GM23338 (cell line): ENCODE measurements around the gene UCK1. TPM values are rescaled to one million over a fixed set of nuclear protein-coding genes. Genes with fewer than 3 reads are reported as not detected.
A peak's percentile ranks its signal among the peaks of the same experiment; 100 is the strongest.

Source experiments
- ATAC-seq: fragments of 200-7000 bp; cut with Tn5 transposase; 3 replicates; pipeline ENCODE4 v1.9.1; 2020
- DNase-seq: peaks from one replicate; pipeline ENCODE4 v3.0.0-alpha.2; 2015; ENCODE audit warnings: low spot score
- H2AFZ ChIP-seq: fragments of 200-600 bp; sonication (generic); 2 replicates; pipeline ENCODE4 v1.8.0; 2016; ENCODE audit warnings: antibody characterized with exemption, mild to moderate bottlenecking, moderate library complexity
- H3F3A ChIP-seq: fragments of 200-600 bp; sonication (generic); replicated peaks from 2 replicates; pipeline ENCODE4 v1.8.0; 2017; ENCODE audit warnings: antibody characterized with exemption, mixed run types, low read depth
- H3K27ac ChIP-seq: fragments of 200-600 bp; sonication (generic); 2 replicates; pipeline ENCODE4 v1.6.1; 2016; ENCODE audit warnings: low read depth
- H3K27me3 ChIP-seq: fragments of 200-600 bp; sonication (generic); 2 replicates; pipeline ENCODE4 v1.8.0; 2016; ENCODE audit warnings: mild to moderate bottlenecking, mixed run types, moderate library complexity; ENCODE audit not compliant: insufficient read depth
- H3K36me3 ChIP-seq: fragments of 200-600 bp; sonication (generic); 2 replicates; pipeline ENCODE4 v1.8.0; 2016; ENCODE audit warnings: mild to moderate bottlenecking; ENCODE audit not compliant: insufficient read depth
- H3K4me1 ChIP-seq: fragments of 200-600 bp; sonication (generic); 2 replicates; pipeline ENCODE4 v1.8.0; 2016; ENCODE audit warnings: mild to moderate bottlenecking, moderate library complexity; ENCODE audit not compliant: insufficient read depth
- H3K4me2 ChIP-seq: fragments of 200-600 bp; sonication (generic); 2 replicates; pipeline ENCODE4 v1.7.1; 2017; ENCODE audit warnings: mixed run types
- H3K4me3 ChIP-seq: fragments of 200-600 bp; sonication (generic); 2 replicates; pipeline ENCODE4 v1.6.1; 2016; ENCODE audit warnings: mixed run types
- H3K79me2 ChIP-seq: fragments of 200-600 bp; sonication (generic); replicated peaks from 2 replicates; pipeline ENCODE4 v1.8.0; 2017; ENCODE audit warnings: mild to moderate bottlenecking; ENCODE audit not compliant: insufficient read depth
- H3K9me2 ChIP-seq: fragments of 200-600 bp; sonication (generic); 2 replicates; pipeline ENCODE4 v1.8.0; 2017; ENCODE audit not compliant: insufficient read depth
- H4K20me1 ChIP-seq: fragments of 200-600 bp; sonication (generic); replicated peaks from 2 replicates; pipeline ENCODE4 v1.8.0; 2017; ENCODE audit warnings: mild to moderate bottlenecking; ENCODE audit not compliant: insufficient read depth
- H3K27ac Mint-ChIP-seq: 2 replicates; pipeline ENCODE4 v1.8.0; 2020; ENCODE audit warnings: inconsistent platforms, mild to moderate bottlenecking, moderate library complexity, mixed read lengths
- H3K27me3 Mint-ChIP-seq: 3 replicates; pipeline ENCODE4 v1.8.0; 2022; ENCODE audit warnings: low read depth, mild to moderate bottlenecking, moderate library complexity, mixed read lengths, inconsistent platforms; ENCODE audit not compliant: insufficient read depth, poor library complexity
- H3K36me3 Mint-ChIP-seq: 3 replicates; pipeline ENCODE4 v1.8.0; 2021; ENCODE audit warnings: low read depth, mild to moderate bottlenecking, inconsistent platforms, moderate library complexity, mixed read lengths
- H3K4me1 Mint-ChIP-seq: 3 replicates; pipeline ENCODE4 v1.8.0; 2020; ENCODE audit warnings: mild to moderate bottlenecking, inconsistent platforms, mixed read lengths
- H3K4me3 Mint-ChIP-seq: 3 replicates; pipeline ENCODE4 v1.8.0; 2021; ENCODE audit warnings: moderate library complexity, mild to moderate bottlenecking, inconsistent platforms, mixed read lengths
- H3K9me3 Mint-ChIP-seq: 3 replicates; pipeline ENCODE4 v1.8.0; 2020; ENCODE audit warnings: moderate library complexity, mild to moderate bottlenecking, inconsistent platforms, mixed read lengths
- CREB1 ChIP-seq: fragments of 250-450 bp; sonication (Bioruptor Pico); IDR thresholded peaks from 2 replicates; pipeline ENCODE4 v1.5.0; 2020; ENCODE audit warnings: low read depth, mild to moderate bottlenecking, moderate library complexity
- EZH2 ChIP-seq: fragments of 200-600 bp; sonication (generic); IDR thresholded peaks from one replicate; pipeline ENCODE4 v1.8.0; 2017; ENCODE audit warnings: antibody characterized with exemption, mild to moderate bottlenecking, low read depth; ENCODE audit not compliant: unreplicated experiment
- EZH2phosphoT487 ChIP-seq: fragments of 200-600 bp; sonication (generic); IDR thresholded peaks from one replicate; pipeline ENCODE4 v1.8.1; 2018; ENCODE audit warnings: antibody characterized with exemption; ENCODE audit not compliant: unreplicated experiment
- POLR2AphosphoS5 ChIP-seq: IDR thresholded peaks from 2 replicates; pipeline ENCODE4 v1.6.1; 2016; ENCODE audit warnings: antibody characterized with exemption, low read depth
- STAT1 ChIP-seq: IDR thresholded peaks from one replicate; pipeline ENCODE4 v1.6.1; 2016; ENCODE audit warnings: antibody characterized with exemption; ENCODE audit not compliant: unreplicated experiment
- ZNF114 ChIP-seq: fragments of 250-450 bp; sonication (Bioruptor Pico); IDR thresholded peaks from 2 replicates; pipeline ENCODE4 v1.5.0; 2020; ENCODE audit warnings: mild to moderate bottlenecking, moderate library complexity
- ZNF331 ChIP-seq: fragments of 250-450 bp; sonication (Bioruptor Pico); IDR thresholded peaks from 2 replicates; pipeline ENCODE4 v1.5.0; 2020; ENCODE audit warnings: low read depth, mild to moderate bottlenecking, moderate library complexity
- polyA plus RNA-seq: library from polyadenylated mRNA; unstranded; fragments of >200 nt; fragmentation: Nextera tagmentation; extraction: Ambion mirVana; gene quantifications from 2 replicates; pipeline ENCODE4 v1.2.1, GENCODE V29; 2016
- total RNA-seq: library from RNA; depleted of rRNA; stranded (reverse); fragments of >200 nt; shearing (Covaris generic); gene quantifications from 2 replicates; pipeline ENCODE4 v1.2.3, GENCODE V29; 2014
- TF ChIP-seq, protein P1 (sequence below): fragments of 250-450 bp; sonication (Bioruptor Pico); IDR thresholded peaks from 2 replicates; pipeline ENCODE4 v1.5.0; 2020; ENCODE audit warnings: mild to moderate bottlenecking, moderate library complexity
- TF ChIP-seq, protein P2 (sequence below): IDR thresholded peaks from one replicate; pipeline ENCODE4 v1.6.1; 2018; ENCODE audit warnings: antibody characterized with exemption; ENCODE audit not compliant: unreplicated experiment
- TF ChIP-seq, protein P3 (sequence below): IDR thresholded peaks from 2 replicates; pipeline ENCODE4 v1.6.1; 2016; ENCODE audit warnings: antibody characterized with exemption

UCK1 gene
- total and polyA plus RNA-seq, 2 experiments from 2014 or later: 23.4 to 35.9 TPM

DNA sequence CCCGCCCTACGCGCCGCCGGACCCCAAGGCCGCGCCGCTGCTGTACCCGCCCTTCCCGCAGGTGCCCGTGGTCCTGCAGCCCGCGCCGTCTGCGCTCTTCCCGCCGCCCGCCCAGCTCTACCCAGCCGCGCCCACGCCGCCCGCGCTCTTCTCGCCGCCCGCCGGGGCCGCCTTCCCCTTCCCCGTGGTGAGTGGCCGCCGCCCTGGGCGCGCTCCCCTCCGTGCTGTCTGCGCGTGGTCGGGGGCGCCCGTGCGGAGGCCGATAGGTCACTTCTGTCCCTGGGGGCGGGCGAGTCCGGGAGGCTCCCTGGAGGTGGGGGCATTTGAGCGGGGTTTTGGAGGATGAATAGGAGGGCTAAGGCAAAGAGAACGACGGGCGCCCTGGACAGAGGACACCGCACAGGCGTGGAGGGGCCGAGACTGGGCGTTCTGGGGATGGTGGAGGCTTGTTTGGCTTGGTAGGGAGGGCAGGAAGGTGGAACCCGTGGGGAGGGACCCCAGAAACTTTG is 23.8 kb upstream of the UCK1 start:
- Histone ChIP-seq H3K27me3 (peaks cover 44% of the 10 kb centered on the region), H3K27ac (no peak overlapping the region), H3K79me2 (no peaks in the 10 kb centered on the region), H3K4me3 (peak overlapping the region; percentile 55), H2AFZ (no peak overlapping the region), H3K4me2 (peak overlapping the region; percentile 73), H4K20me1 (no peaks in the 10 kb centered on the region), H3K9me2 (no peaks in the 10 kb centered on the region), H3K4me1 (no peaks in the 10 kb centered on the region), H3K36me3 (no peaks in the 10 kb centered on the region), H3F3A (no peaks in the 10 kb centered on the region)
- H3K27ac Mint-ChIP-seq: no peak overlapping the region
- peak; percentile 50 for TF ChIP-seq EZH2
- TF ChIP-seq POLR2AphosphoS5: no peak
- H3K36me3 Mint-ChIP-seq: peaks cover 3% of the 10 kb centered on the region
- H3K4me3 Mint-ChIP-seq: peak overlapping the region; percentile 63
- H3K4me1 Mint-ChIP-seq: no peaks in the 10 kb centered on the region
- peak; percentile 69 for ATAC-seq
- H3K9me3 Mint-ChIP-seq: peaks cover 17% of the 10 kb centered on the region
- DNase-seq: peak; percentile 54
- peaks cover 44% of the 10 kb centered on the region for H3K27me3 Mint-ChIP-seq

- H3K4me2 ChIP-seq: peak overlapping the region; percentile 76; the same call in 1 of the 2 replicates
- H3K27me3 ChIP-seq: peaks cover 48% of the 10 kb centered on the region
- TF ChIP-seq, protein P1, sequence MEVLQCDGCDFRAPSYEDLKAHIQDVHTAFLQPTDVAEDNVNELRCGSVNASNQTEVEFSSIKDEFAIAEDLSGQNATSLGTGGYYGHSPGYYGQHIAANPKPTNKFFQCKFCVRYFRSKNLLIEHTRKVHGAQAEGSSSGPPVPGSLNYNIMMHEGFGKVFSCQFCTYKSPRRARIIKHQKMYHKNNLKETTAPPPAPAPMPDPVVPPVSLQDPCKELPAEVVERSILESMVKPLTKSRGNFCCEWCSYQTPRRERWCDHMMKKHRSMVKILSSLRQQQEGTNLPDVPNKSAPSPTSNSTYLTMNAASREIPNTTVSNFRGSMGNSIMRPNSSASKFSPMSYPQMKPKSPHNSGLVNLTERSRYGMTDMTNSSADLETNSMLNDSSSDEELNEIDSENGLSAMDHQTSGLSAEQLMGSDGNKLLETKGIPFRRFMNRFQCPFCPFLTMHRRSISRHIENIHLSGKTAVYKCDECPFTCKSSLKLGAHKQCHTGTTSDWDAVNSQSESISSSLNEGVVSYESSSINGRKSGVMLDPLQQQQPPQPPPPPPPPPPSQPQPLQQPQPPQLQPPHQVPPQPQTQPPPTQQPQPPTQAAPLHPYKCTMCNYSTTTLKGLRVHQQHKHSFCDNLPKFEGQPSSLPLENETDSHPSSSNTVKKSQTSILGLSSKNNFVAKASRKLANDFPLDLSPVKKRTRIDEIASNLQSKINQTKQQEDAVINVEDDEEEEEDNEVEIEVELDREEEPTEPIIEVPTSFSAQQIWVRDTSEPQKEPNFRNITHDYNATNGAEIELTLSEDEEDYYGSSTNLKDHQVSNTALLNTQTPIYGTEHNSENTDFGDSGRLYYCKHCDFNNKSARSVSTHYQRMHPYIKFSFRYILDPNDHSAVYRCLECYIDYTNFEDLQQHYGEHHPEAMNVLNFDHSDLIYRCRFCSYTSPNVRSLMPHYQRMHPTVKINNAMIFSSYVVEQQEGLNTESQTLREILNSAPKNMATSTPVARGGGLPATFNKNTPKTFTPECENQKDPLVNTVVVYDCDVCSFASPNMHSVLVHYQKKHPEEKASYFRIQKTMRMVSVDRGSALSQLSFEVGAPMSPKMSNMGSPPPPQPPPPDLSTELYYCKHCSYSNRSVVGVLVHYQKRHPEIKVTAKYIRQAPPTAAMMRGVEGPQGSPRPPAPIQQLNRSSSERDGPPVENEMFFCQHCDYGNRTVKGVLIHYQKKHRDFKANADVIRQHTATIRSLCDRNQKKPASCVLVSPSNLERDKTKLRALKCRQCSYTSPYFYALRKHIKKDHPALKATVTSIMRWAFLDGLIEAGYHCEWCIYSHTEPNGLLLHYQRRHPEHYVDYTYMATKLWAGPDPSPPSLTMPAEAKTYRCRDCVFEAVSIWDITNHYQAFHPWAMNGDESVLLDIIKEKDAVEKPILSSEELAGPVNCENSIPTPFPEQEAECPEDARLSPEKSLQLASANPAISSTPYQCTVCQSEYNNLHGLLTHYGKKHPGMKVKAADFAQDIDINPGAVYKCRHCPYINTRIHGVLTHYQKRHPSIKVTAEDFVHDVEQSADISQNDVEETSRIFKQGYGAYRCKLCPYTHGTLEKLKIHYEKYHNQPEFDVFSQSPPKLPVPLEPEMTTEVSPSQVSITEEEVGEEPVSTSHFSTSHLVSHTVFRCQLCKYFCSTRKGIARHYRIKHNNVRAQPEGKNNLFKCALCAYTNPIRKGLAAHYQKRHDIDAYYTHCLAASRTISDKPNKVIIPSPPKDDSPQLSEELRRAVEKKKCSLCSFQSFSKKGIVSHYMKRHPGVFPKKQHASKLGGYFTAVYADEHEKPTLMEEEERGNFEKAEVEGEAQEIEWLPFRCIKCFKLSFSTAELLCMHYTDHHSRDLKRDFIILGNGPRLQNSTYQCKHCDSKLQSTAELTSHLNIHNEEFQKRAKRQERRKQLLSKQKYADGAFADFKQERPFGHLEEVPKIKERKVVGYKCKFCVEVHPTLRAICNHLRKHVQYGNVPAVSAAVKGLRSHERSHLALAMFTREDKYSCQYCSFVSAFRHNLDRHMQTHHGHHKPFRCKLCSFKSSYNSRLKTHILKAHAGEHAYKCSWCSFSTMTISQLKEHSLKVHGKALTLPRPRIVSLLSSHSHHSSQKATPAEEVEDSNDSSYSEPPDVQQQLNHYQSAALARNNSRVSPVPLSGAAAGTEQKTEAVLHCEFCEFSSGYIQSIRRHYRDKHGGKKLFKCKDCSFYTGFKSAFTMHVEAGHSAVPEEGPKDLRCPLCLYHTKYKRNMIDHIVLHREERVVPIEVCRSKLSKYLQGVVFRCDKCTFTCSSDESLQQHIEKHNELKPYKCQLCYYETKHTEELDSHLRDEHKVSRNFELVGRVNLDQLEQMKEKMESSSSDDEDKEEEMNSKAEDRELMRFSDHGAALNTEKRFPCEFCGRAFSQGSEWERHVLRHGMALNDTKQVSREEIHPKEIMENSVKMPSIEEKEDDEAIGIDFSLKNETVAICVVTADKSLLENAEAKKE: no peak
- TF ChIP-seq EZH2phosphoT487: no peak
- TF ChIP-seq STAT1: no peak
- TF ChIP-seq, protein P2, sequence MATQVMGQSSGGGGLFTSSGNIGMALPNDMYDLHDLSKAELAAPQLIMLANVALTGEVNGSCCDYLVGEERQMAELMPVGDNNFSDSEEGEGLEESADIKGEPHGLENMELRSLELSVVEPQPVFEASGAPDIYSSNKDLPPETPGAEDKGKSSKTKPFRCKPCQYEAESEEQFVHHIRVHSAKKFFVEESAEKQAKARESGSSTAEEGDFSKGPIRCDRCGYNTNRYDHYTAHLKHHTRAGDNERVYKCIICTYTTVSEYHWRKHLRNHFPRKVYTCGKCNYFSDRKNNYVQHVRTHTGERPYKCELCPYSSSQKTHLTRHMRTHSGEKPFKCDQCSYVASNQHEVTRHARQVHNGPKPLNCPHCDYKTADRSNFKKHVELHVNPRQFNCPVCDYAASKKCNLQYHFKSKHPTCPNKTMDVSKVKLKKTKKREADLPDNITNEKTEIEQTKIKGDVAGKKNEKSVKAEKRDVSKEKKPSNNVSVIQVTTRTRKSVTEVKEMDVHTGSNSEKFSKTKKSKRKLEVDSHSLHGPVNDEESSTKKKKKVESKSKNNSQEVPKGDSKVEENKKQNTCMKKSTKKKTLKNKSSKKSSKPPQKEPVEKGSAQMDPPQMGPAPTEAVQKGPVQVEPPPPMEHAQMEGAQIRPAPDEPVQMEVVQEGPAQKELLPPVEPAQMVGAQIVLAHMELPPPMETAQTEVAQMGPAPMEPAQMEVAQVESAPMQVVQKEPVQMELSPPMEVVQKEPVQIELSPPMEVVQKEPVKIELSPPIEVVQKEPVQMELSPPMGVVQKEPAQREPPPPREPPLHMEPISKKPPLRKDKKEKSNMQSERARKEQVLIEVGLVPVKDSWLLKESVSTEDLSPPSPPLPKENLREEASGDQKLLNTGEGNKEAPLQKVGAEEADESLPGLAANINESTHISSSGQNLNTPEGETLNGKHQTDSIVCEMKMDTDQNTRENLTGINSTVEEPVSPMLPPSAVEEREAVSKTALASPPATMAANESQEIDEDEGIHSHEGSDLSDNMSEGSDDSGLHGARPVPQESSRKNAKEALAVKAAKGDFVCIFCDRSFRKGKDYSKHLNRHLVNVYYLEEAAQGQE: no peak
- TF ChIP-seq, protein P3, sequence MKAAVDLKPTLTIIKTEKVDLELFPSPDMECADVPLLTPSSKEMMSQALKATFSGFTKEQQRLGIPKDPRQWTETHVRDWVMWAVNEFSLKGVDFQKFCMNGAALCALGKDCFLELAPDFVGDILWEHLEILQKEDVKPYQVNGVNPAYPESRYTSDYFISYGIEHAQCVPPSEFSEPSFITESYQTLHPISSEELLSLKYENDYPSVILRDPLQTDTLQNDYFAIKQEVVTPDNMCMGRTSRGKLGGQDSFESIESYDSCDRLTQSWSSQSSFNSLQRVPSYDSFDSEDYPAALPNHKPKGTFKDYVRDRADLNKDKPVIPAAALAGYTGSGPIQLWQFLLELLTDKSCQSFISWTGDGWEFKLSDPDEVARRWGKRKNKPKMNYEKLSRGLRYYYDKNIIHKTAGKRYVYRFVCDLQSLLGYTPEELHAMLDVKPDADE: no peak
- TF ChIP-seq CREB1 (CRISPR knock-in tag): no peak
- no peak for TF ChIP-seq ZNF114
- no peak for TF ChIP-seq POLR2AphosphoS5
- TF ChIP-seq ZNF331 (CRISPR knock-in tag): no peak
These were observed 23.2 kb upstream of the UCK1 start for GRCh38 chr9:131554087-131554842.

More at GRCh38 chr9:131554087-131554842, 23.2 kb upstream of the UCK1 start:
- peak; percentile 62 for ATAC-seq
- H2AFZ ChIP-seq: no peak overlapping the region
- no peaks in the 10 kb centered on the region for H3K9me2 ChIP-seq
- no peaks in the 10 kb centered on the region for H3K4me1 ChIP-seq
- peak; percentile 65 for DNase-seq
- no peaks in the 10 kb centered on the region for H3F3A ChIP-seq
- H3K4me3 ChIP-seq: peak overlapping the region; percentile 55; the same call in 1 of the 2 replicates
- no peaks in the 10 kb centered on the region; the same call in 1 of the 3 replicates for H3K36me3 Mint-ChIP-seq
- H3K36me3 ChIP-seq: no peaks in the 10 kb centered on the region
- H4K20me1 ChIP-seq: no peaks in the 10 kb centered on the region
- H3K9me3 Mint-ChIP-seq: peaks cover 19% of the 10 kb centered on the region
- H3K4me3 Mint-ChIP-seq: 0 out of 3 replicates have a peak overlapping the region, but pooled peaks have one; percentile 33
- no peak overlapping the region for H3K27ac ChIP-seq
- peaks cover 46% of the 10 kb centered on the region for H3K27me3 Mint-ChIP-seq
- no peaks in the 10 kb centered on the region for H3K79me2 ChIP-seq
- no peak overlapping the region for H3K27ac Mint-ChIP-seq
- no peaks in the 10 kb centered on the region for H3K4me1 Mint-ChIP-seq
